ENCODE data around the gene SPART. TPM values are rescaled to one million over a fixed set of nuclear protein-coding genes. Genes with fewer than 3 reads are reported as not detected.

The SPART gene
- total and polyA plus RNA-seq, 2 of the 8 experiments (the other 6 are each of a cell fraction or from before 2014, with no cell fraction given): 27.2 to 74.1 TPM

GRCh38 chr13:36377826-36378468, 31.8 kb upstream of the SPART start (continued):
- no peak for TF ChIP-seq CTCF (IDR thresholded peaks at IDR 0.05; ENCODE audit: control extremely low read depth in 1 of 3, insufficient read depth in 1 of 3, low read depth in 1 of 3, low read length in 3 of 3)
- no peak for TF ChIP-seq SP4 (IDR thresholded peaks at IDR 0.05; ENCODE audit: low read length)
- no peak for TF ChIP-seq TCF12 (IDR thresholded peaks at IDR 0.05; ENCODE audit: low read depth, low read length)

Measured in H1 (cell line).